Small intestine (tissue), 7 donors: Measurements from ENCODE around the gene ZGLP1. TPM values are rescaled to one million over a fixed set of nuclear protein-coding genes. Genes with fewer than 3 reads are reported as not detected.

ENCODE experiments used
- DNase-seq, 2 donors: peaks; one replicate each; pipeline versions ENCODE4 v3.0.0 to v3.0.0-alpha.2; 2013
- FAIRE-seq: peaks from 2 replicates; lab custom pipeline; 2012; peaks lifted over from hg19 to GRCh38; lab: Jason Lieb, UNC
- H3K27ac ChIP-seq, 3 donors: one replicate each; pipeline ENCODE4 v1.5.1; 2013; ENCODE audit warnings: low read length in 2 of 3, mild to moderate bottlenecking in 2 of 3, control low read depth in 1 of 3, inconsistent platforms in 1 of 3, low read depth in 1 of 3, moderate library complexity in 1 of 3
- H3K27me3 ChIP-seq, 3 donors: one replicate each; pipeline ENCODE4 v1.6.1; 2013; ENCODE audit warnings: low read length in 3 of 3, inconsistent platforms in 1 of 3; ENCODE audit not compliant: control insufficient read depth in 3 of 3, insufficient read depth in 3 of 3
- H3K36me3 ChIP-seq, 3 donors: one replicate each; pipeline ENCODE4 v1.6.1; 2013; ENCODE audit warnings: low read length in 3 of 3, inconsistent platforms in 1 of 3, low read depth in 1 of 3, mild to moderate bottlenecking in 1 of 3, moderate library complexity in 1 of 3; ENCODE audit not compliant: control insufficient read depth in 3 of 3, insufficient read depth in 2 of 3
- H3K4me1 ChIP-seq, 3 donors: one replicate each; pipeline ENCODE4 v1.6.1; 2013; ENCODE audit warnings: low read length in 2 of 3, inconsistent platforms in 1 of 3, low read depth in 1 of 3, mild to moderate bottlenecking in 1 of 3, moderate library complexity in 1 of 3; ENCODE audit not compliant: control insufficient read depth in 3 of 3, insufficient read depth in 2 of 3
- H3K4me3 ChIP-seq, 3 donors: one replicate each; pipeline ENCODE4 v1.5.1; 2013; ENCODE audit warnings: low read length in 3 of 3, control low read depth in 1 of 3, inconsistent platforms in 1 of 3, low read depth in 1 of 3, mild to moderate bottlenecking in 1 of 3, moderate library complexity in 1 of 3
- H3K9me3 ChIP-seq, 2 donors: one replicate each; pipeline ENCODE4 v1.6.1; 2013; ENCODE audit warnings: low read depth in 1 of 2, low read length in 1 of 2; ENCODE audit not compliant: control insufficient read depth in 2 of 2, insufficient read depth in 1 of 2
- WGBS, 3 donors: extraction: QIAGEN DNeasy Blood & Tissue Kit; methylation state at CpG; one replicate each; pipeline ENCODE4 v1.1.7; 2013; 5-methylcytosine and 5-hydroxymethylcytosine counted together
- polyA plus RNA-seq, 4 donors: library from polyadenylated mRNA; stranded (reverse) in 3 of 4; unstranded in 1 of 4; fragments of 200-250 nt in 3 of 4; fragments of 120-200 nt in 1 of 4; gene quantifications; one replicate each; pipeline versions ENCODE4 v1.2.1 to v1.2.3, GENCODE V29; 2013
- donor health status: healthy with polysubstance abuse.
- donor health status: control.
- donor health status: control.
- donor health status: Bipolar disorder and iron deficiency.
- donor health status: healthy.

ZGLP1 gene
- polyA plus RNA-seq, 4 donors = 5.8 to 9.5 (median 7.7) TPM

- H3K9me3 ChIP-seq = no peaks in the 10 kb centered on the region
- peak overlapping the region; percentile 67 to 93 (median 79) for H3K27ac ChIP-seq
- peaks cover 0 to 29% (median 0%) of the 10 kb centered on the region in 3 donors for H3K27me3 ChIP-seq
- peak overlapping the region; percentile 8 to 61 (median 52) for H3K4me3 ChIP-seq
- FAIRE-seq (no peak), DNase-seq (peak; percentile 70 to 89)
- no peaks in the 10 kb centered on the region for H3K36me3 ChIP-seq
- peaks cover 0 to 17% (median 0%) of the 10 kb centered on the region in 3 donors for H3K4me1 ChIP-seq
- WGBS, 3 donors = 3 to 10% (median 6%) methylated on average over 53 to 59 of the region's 59 CpGs
Observed at GRCh38 chr19:10269333-10270179, 40.1 kb downstream of the ZGLP1 start.

GRCh38 chr19:10268071-10268470, 41.5 kb downstream of the ZGLP1 start:
- no peak for DNase-seq
- 65 to 83% (median 68%) methylated on average over 6 of the region's 6 CpGs for WGBS, 3 donors
- FAIRE-seq = no peak
- peaks cover 0 to 17% (median 0%) of the 10 kb centered on the region in 3 donors for H3K4me1 ChIP-seq
- H3K9me3 ChIP-seq = no peaks in the 10 kb centered on the region
- H3K36me3 ChIP-seq = no peaks in the 10 kb centered on the region
- H3K4me3 ChIP-seq = no peak overlapping the region
- peak overlapping the region in 1 of 3 donors; percentile 69 for H3K27ac ChIP-seq
- peaks cover 0 to 29% (median 0%) of the 10 kb centered on the region in 3 donors for H3K27me3 ChIP-seq

GRCh38 chr19:10266706-10267105, 42.9 kb downstream of the ZGLP1 start:
- no peaks in the 10 kb centered on the region for H3K36me3 ChIP-seq
- H3K27ac ChIP-seq = no peak overlapping the region
- DNase-seq (no peak), FAIRE-seq (no peak)
- peaks cover 0 to 22% (median 0%) of the 10 kb centered on the region in 3 donors for H3K27me3 ChIP-seq
- H3K9me3 ChIP-seq = no peaks in the 10 kb centered on the region
- no peak overlapping the region for H3K4me3 ChIP-seq
- H3K4me1 ChIP-seq = peaks cover 0 to 17% (median 0%) of the 10 kb centered on the region in 3 donors
- 69 to 83% (median 80%) methylated on average over 7 of the region's 7 CpGs for WGBS, 3 donors

GRCh38 chr19:10262771-10263170, 46.8 kb downstream of the ZGLP1 start:
- H3K36me3 ChIP-seq = peaks cover 0 to 25% (median 3%) of the 10 kb centered on the region in 3 donors
- no peak for DNase-seq
- H3K27ac ChIP-seq = no peak overlapping the region
- no peak overlapping the region for H3K4me3 ChIP-seq
- H3K9me3 ChIP-seq = no peaks in the 10 kb centered on the region
- H3K27me3 ChIP-seq = no peaks in the 10 kb centered on the region
- FAIRE-seq = no peak
- no peaks in the 10 kb centered on the region for H3K4me1 ChIP-seq
- 79 to 83% (median 81%) methylated on average over 7 of the region's 7 CpGs for WGBS, 3 donors

- Histone ChIP-seq H3K4me1 (no peaks in the 10 kb centered on the region), H3K36me3 (peaks cover 2 to 48% (median 8%) of the 10 kb centered on the region in 3 donors), H3K27ac (no peak overlapping the region), H3K4me3 (no peak overlapping the region), H3K9me3 (no peaks in the 10 kb centered on the region), H3K27me3 (no peaks in the 10 kb centered on the region)
- WGBS, 3 donors = 31 to 55% (median 39%) methylated on average over 8 of the region's 8 CpGs
- DNase-seq = no peak
- no peak for FAIRE-seq
Observed at GRCh38 chr19:10260141-10260584, 49.5 kb downstream of the ZGLP1 start.

GRCh38 chr19:10259162-10259905, 50.3 kb downstream of the ZGLP1 start:
- no peak overlapping the region for H3K27ac ChIP-seq
- H3K4me3 ChIP-seq = no peak overlapping the region
- peaks cover 4 to 56% (median 8%) of the 10 kb centered on the region in 3 donors for H3K36me3 ChIP-seq
- FAIRE-seq (no peak), DNase-seq (peak; percentile 77 to 89)
- no peaks in the 10 kb centered on the region for H3K9me3 ChIP-seq
- WGBS, 3 donors = 64 to 71% (median 68%) methylated on average over 30 to 32 of the region's 32 CpGs
- no peaks in the 10 kb centered on the region for H3K4me1 ChIP-seq
- H3K27me3 ChIP-seq = no peaks in the 10 kb centered on the region

GRCh38 chr19:10258080-10258710, 51.4 kb downstream of the ZGLP1 start:
- H3K4me3 ChIP-seq = no peak overlapping the region
- H3K27me3 ChIP-seq = no peaks in the 10 kb centered on the region
- FAIRE-seq = no peak
- H3K4me1 ChIP-seq = no peaks in the 10 kb centered on the region
- no peak overlapping the region for H3K27ac ChIP-seq
- 96 to 97% (median 96%) methylated on average over 15 to 18 of the region's 18 CpGs for WGBS, 3 donors
- DNase-seq = no peak
- H3K36me3 ChIP-seq = peaks cover 4 to 65% (median 8%) of the 10 kb centered on the region in 3 donors
- no peaks in the 10 kb centered on the region for H3K9me3 ChIP-seq
